Effector memory CD4-positive, alpha-beta T cell (primary cell): Measurements from ENCODE around the gene ATG4D.
A peak's percentile ranks its signal among the peaks of the same experiment; 100 is the strongest.

ENCODE experiments used
- DNase-seq, 3 donors: peaks; one replicate each; pipeline ENCODE4 v3.0.0-alpha.2; 2020
- H3K27ac ChIP-seq: 2 replicates; pipeline ENCODE4 v1.7.0; 2013; ENCODE audit warnings: mild to moderate bottlenecking, low read length, moderate library complexity; ENCODE audit not compliant: insufficient read depth, poor library complexity, severe bottlenecking
- H3K27me3 ChIP-seq: replicated peaks from 2 replicates; pipeline ENCODE4 v1.7.0; 2013; ENCODE audit warnings: mild to moderate bottlenecking, low read length; ENCODE audit not compliant: insufficient read depth, control insufficient read depth, poor library complexity, severe bottlenecking
- H3K36me3 ChIP-seq: 2 replicates; pipeline ENCODE4 v1.7.0; 2013; ENCODE audit warnings: mild to moderate bottlenecking, low read length, moderate library complexity; ENCODE audit not compliant: control insufficient read depth, insufficient read depth
- H3K4me1 ChIP-seq: 2 replicates; pipeline ENCODE4 v1.7.0; 2013; ENCODE audit warnings: low read length, mild to moderate bottlenecking; ENCODE audit not compliant: control insufficient read depth, insufficient read depth, poor library complexity, severe bottlenecking
- H3K4me3 ChIP-seq: 2 replicates; pipeline ENCODE4 v1.7.0; 2013; ENCODE audit warnings: low read length, low read depth, mild to moderate bottlenecking; ENCODE audit not compliant: insufficient read depth, poor library complexity, severe bottlenecking
- H3K9me3 ChIP-seq: 2 replicates; pipeline ENCODE4 v1.7.0; 2013; ENCODE audit warnings: mild to moderate bottlenecking, low read length, moderate library complexity; ENCODE audit not compliant: control insufficient read depth
- total RNA-seq, 3 donors: gene quantifications; one replicate each; lab custom pipeline; 2026; lab: John Stamatoyannopoulos, UW

Gene ATG4D
- 33.7 to 43.6 (median 36.5) reads per million in 3 donors for total RNA-seq

GRCh38 chr19:10543420-10544241 is at the start of gene ATG4D:
ATG4D (plus strand) TSS chr19:10543904; CDS start chr19:10544091, 187 bp downstream.
- H3K27me3 ChIP-seq = no peaks in the 10 kb centered on the region
- H3K27ac ChIP-seq = peak within 1 kb of the TSS; percentile 80
- H3K4me3 ChIP-seq = peak within 1 kb of the TSS; percentile 70
- DNase-seq = peak; percentile 75 to 78 (median 75)
- H3K9me3 ChIP-seq = no peaks in the 10 kb centered on the region
- peaks cover 15% of the 10 kb centered on the region for H3K4me1 ChIP-seq
- peaks cover 15% of the 10 kb centered on the region for H3K36me3 ChIP-seq

- Histone ChIP-seq H3K9me3 (no peaks in the 10 kb centered on the region), H3K4me3 (no peak overlapping the region), H3K27me3 (no peaks in the 10 kb centered on the region), H3K36me3 (peaks cover 27% of the 10 kb centered on the region), H3K27ac (no peak overlapping the region), H3K4me1 (peaks cover 15% of the 10 kb centered on the region)
- DNase-seq = no peak
Observed at GRCh38 chr19:10497371-10497770, 46.3 kb upstream of the ATG4D start.

GRCh38 chr19:10499550-10500246 is 44.0 kb upstream of the ATG4D start:
- DNase-seq = no peak
- H3K27ac ChIP-seq = no peak overlapping the region
- H3K4me1 ChIP-seq = peaks cover 15% of the 10 kb centered on the region
- H3K4me3 ChIP-seq = no peak overlapping the region
- H3K36me3 ChIP-seq = peaks cover 27% of the 10 kb centered on the region
- no peaks in the 10 kb centered on the region for H3K27me3 ChIP-seq
- no peaks in the 10 kb centered on the region for H3K9me3 ChIP-seq

GRCh38 chr19:10500247-10500592 is 43.5 kb upstream of the ATG4D start:
- no peak for DNase-seq
- H3K4me3 ChIP-seq = no peak overlapping the region
- peaks cover 23% of the 10 kb centered on the region for H3K36me3 ChIP-seq
- H3K9me3 ChIP-seq = no peaks in the 10 kb centered on the region
- peaks cover 15% of the 10 kb centered on the region for H3K4me1 ChIP-seq
- no peak overlapping the region for H3K27ac ChIP-seq
- H3K27me3 ChIP-seq = no peaks in the 10 kb centered on the region

GRCh38 chr19:10501971-10502523 is 41.7 kb upstream of the ATG4D start:
- Histone ChIP-seq H3K27ac (peak overlapping the region; percentile 81), H3K9me3 (no peaks in the 10 kb centered on the region), H3K4me3 (peak overlapping the region; percentile 78), H3K27me3 (no peaks in the 10 kb centered on the region), H3K4me1 (peaks cover 15% of the 10 kb centered on the region), H3K36me3 (peaks cover 19% of the 10 kb centered on the region)
- DNase-seq = no peak

GRCh38 chr19:10502524-10503001 is 41.1 kb upstream of the ATG4D start:
- Histone ChIP-seq H3K27me3 (no peaks in the 10 kb centered on the region), H3K27ac (peak overlapping the region; percentile 81), H3K4me1 (peaks cover 15% of the 10 kb centered on the region), H3K4me3 (peak overlapping the region; percentile 78), H3K36me3 (peaks cover 15% of the 10 kb centered on the region), H3K9me3 (no peaks in the 10 kb centered on the region)
- DNase-seq = peak; percentile 77 to 81 (median 77)

- Histone ChIP-seq H3K9me3 (no peaks in the 10 kb centered on the region), H3K4me1 (peaks cover 15% of the 10 kb centered on the region), H3K27ac (peak within 1 kb of the TSS; percentile 81), H3K27me3 (no peaks in the 10 kb centered on the region), H3K36me3 (peaks cover 13% of the 10 kb centered on the region), H3K4me3 (peak within 1 kb of the TSS; percentile 78)
- DNase-seq = no peak
Observed at GRCh38 chr19:10503002-10503789, 40.5 kb upstream of the ATG4D start, which contains the start of gene KEAP1. KEAP1 (minus strand) TSS chr19:10503356; CDS start chr19:10500033, 3,323 bp downstream.

- H3K27me3 ChIP-seq = peaks cover 5% of the 10 kb centered on the region
- no peak overlapping the region for H3K4me3 ChIP-seq
- no peaks in the 10 kb centered on the region for H3K9me3 ChIP-seq
- H3K27ac ChIP-seq = no peak overlapping the region
- peak; percentile 55 to 65 (median 55) for DNase-seq
- no peaks in the 10 kb centered on the region for H3K36me3 ChIP-seq
- peaks cover 21% of the 10 kb centered on the region for H3K4me1 ChIP-seq
Observed at GRCh38 chr19:10505583-10506229, 38.0 kb upstream of the ATG4D start.

- H3K27me3 ChIP-seq = peaks cover 10% of the 10 kb centered on the region
- no peaks in the 10 kb centered on the region for H3K9me3 ChIP-seq
- DNase-seq = no peak
- peaks cover 12% of the 10 kb centered on the region for H3K4me1 ChIP-seq
- H3K27ac ChIP-seq = no peak overlapping the region
- no peaks in the 10 kb centered on the region for H3K36me3 ChIP-seq
- no peak overlapping the region for H3K4me3 ChIP-seq
Observed at GRCh38 chr19:10508036-10508435, 35.7 kb upstream of the ATG4D start.
